ENCODE measurements around the gene DDX31. TPM values are rescaled to one million over a fixed set of nuclear protein-coding genes. Genes with fewer than 3 reads are reported as not detected.

The DDX31 gene
- total RNA-seq, 1 experiment from 2014 or later = 26.2 TPM

- ChIA-PET POLR2A (no interaction called here), CTCF (interaction anchor here (0.5 to 1.2 kb wide), 6 partner anchors 25 to 516 kb away, joined by 3 read pairs; partner anchors contain the start of genes BARHL1 and DDX31)
- Mint-ChIP-seq H3K27ac (no peak overlapping the region), H3K27me3 (ENCODE audit: low read depth) (no peaks in the 10 kb centered on the region), H3K4me1 (no peaks in the 10 kb centered on the region), H3K4me3 (no peak overlapping the region), H3K9me3 (no peaks in the 10 kb centered on the region), H3K36me3 (peaks cover 68% of the 10 kb centered on the region)
- ATAC-seq (peak; percentile 88), DNase-seq (ENCODE audit: low spot score) (no peak)
- TF ChIP-seq ATF1 (CRISPR knock-in tag; IDR thresholded peaks at IDR 0.05) (no peak), SOX15 (CRISPR knock-in tag; IDR thresholded peaks at IDR 0.05) (no peak), ZNF121 (CRISPR knock-in tag; IDR thresholded peaks at IDR 0.05) (no peak), ARID4B (CRISPR knock-in tag; IDR thresholded peaks at IDR 0.05; ENCODE audit: borderline replicate concordance) (no peak), KAT7 (CRISPR knock-in tag; IDR thresholded peaks at IDR 0.05; ENCODE audit: borderline replicate concordance) (no peak), ATF2 (CRISPR knock-in tag; IDR thresholded peaks at IDR 0.05; ENCODE audit: borderline replicate concordance, low read depth) (no peak), FOXK1 (CRISPR knock-in tag; IDR thresholded peaks at IDR 0.05) (no peak), ZNF138 (CRISPR knock-in tag; conservative IDR thresholded peaks at IDR 0.05) (no peak)
- TF ChIP-seq, protein P1, sequence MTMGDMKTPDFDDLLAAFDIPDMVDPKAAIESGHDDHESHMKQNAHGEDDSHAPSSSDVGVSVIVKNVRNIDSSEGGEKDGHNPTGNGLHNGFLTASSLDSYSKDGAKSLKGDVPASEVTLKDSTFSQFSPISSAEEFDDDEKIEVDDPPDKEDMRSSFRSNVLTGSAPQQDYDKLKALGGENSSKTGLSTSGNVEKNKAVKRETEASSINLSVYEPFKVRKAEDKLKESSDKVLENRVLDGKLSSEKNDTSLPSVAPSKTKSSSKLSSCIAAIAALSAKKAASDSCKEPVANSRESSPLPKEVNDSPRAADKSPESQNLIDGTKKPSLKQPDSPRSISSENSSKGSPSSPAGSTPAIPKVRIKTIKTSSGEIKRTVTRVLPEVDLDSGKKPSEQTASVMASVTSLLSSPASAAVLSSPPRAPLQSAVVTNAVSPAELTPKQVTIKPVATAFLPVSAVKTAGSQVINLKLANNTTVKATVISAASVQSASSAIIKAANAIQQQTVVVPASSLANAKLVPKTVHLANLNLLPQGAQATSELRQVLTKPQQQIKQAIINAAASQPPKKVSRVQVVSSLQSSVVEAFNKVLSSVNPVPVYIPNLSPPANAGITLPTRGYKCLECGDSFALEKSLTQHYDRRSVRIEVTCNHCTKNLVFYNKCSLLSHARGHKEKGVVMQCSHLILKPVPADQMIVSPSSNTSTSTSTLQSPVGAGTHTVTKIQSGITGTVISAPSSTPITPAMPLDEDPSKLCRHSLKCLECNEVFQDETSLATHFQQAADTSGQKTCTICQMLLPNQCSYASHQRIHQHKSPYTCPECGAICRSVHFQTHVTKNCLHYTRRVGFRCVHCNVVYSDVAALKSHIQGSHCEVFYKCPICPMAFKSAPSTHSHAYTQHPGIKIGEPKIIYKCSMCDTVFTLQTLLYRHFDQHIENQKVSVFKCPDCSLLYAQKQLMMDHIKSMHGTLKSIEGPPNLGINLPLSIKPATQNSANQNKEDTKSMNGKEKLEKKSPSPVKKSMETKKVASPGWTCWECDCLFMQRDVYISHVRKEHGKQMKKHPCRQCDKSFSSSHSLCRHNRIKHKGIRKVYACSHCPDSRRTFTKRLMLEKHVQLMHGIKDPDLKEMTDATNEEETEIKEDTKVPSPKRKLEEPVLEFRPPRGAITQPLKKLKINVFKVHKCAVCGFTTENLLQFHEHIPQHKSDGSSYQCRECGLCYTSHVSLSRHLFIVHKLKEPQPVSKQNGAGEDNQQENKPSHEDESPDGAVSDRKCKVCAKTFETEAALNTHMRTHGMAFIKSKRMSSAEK (CRISPR knock-in tag; IDR thresholded peaks at IDR 0.05; ENCODE audit: borderline replicate concordance) = no peak
- TF ChIP-seq, protein P2, sequence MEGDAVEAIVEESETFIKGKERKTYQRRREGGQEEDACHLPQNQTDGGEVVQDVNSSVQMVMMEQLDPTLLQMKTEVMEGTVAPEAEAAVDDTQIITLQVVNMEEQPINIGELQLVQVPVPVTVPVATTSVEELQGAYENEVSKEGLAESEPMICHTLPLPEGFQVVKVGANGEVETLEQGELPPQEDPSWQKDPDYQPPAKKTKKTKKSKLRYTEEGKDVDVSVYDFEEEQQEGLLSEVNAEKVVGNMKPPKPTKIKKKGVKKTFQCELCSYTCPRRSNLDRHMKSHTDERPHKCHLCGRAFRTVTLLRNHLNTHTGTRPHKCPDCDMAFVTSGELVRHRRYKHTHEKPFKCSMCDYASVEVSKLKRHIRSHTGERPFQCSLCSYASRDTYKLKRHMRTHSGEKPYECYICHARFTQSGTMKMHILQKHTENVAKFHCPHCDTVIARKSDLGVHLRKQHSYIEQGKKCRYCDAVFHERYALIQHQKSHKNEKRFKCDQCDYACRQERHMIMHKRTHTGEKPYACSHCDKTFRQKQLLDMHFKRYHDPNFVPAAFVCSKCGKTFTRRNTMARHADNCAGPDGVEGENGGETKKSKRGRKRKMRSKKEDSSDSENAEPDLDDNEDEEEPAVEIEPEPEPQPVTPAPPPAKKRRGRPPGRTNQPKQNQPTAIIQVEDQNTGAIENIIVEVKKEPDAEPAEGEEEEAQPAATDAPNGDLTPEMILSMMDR (IDR thresholded peaks at IDR 0.05) = no peak
Measured at GRCh38 chr9:132644251-132644650, 25.5 kb downstream of the DDX31 start.

- POLR2A ChIA-PET = no interaction called here
- Mint-ChIP-seq H3K4me1 (no peaks in the 10 kb centered on the region), H3K36me3 (peaks cover 57% of the 10 kb centered on the region), H3K27ac (no peak overlapping the region), H3K9me3 (no peaks in the 10 kb centered on the region), H3K27me3 (ENCODE audit: low read depth) (no peaks in the 10 kb centered on the region), H3K4me3 (no peak overlapping the region)
- no peak for ATAC-seq
- no peak for DNase-seq (ENCODE audit: low spot score)
- CTCF ChIA-PET = interaction anchor here (0.6 kb wide), 1 partner anchor 12 kb away, joined by 3 read pairs; no protein-coding TSS in a partner anchor
- TF ChIP-seq, protein P3, sequence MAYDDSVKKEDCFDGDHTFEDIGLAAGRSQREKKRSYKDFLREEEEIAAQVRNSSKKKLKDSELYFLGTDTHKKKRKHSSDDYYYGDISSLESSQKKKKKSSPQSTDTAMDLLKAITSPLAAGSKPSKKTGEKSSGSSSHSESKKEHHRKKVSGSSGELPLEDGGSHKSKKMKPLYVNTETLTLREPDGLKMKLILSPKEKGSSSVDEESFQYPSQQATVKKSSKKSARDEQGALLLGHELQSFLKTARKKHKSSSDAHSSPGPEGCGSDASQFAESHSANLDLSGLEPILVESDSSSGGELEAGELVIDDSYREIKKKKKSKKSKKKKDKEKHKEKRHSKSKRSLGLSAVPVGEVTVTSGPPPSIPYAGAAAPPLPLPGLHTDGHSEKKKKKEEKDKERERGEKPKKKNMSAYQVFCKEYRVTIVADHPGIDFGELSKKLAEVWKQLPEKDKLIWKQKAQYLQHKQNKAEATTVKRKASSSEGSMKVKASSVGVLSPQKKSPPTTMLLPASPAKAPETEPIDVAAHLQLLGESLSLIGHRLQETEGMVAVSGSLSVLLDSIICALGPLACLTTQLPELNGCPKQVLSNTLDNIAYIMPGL (CRISPR knock-in tag; IDR thresholded peaks at IDR 0.05) = no peak
- TF ChIP-seq E2F1 (CRISPR knock-in tag; IDR thresholded peaks at IDR 0.05) (no peak), SMAD4 (CRISPR knock-in tag; IDR thresholded peaks at IDR 0.05) (no peak), CREB1 (CRISPR knock-in tag; IDR thresholded peaks at IDR 0.05) (no peak)
- TF ChIP-seq, protein P4, sequence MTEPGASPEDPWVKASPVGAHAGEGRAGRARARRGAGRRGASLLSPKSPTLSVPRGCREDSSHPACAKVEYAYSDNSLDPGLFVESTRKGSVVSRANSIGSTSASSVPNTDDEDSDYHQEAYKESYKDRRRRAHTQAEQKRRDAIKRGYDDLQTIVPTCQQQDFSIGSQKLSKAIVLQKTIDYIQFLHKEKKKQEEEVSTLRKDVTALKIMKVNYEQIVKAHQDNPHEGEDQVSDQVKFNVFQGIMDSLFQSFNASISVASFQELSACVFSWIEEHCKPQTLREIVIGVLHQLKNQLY (CRISPR knock-in tag; IDR thresholded peaks at IDR 0.05) = no peak
- TF ChIP-seq, protein P5, sequence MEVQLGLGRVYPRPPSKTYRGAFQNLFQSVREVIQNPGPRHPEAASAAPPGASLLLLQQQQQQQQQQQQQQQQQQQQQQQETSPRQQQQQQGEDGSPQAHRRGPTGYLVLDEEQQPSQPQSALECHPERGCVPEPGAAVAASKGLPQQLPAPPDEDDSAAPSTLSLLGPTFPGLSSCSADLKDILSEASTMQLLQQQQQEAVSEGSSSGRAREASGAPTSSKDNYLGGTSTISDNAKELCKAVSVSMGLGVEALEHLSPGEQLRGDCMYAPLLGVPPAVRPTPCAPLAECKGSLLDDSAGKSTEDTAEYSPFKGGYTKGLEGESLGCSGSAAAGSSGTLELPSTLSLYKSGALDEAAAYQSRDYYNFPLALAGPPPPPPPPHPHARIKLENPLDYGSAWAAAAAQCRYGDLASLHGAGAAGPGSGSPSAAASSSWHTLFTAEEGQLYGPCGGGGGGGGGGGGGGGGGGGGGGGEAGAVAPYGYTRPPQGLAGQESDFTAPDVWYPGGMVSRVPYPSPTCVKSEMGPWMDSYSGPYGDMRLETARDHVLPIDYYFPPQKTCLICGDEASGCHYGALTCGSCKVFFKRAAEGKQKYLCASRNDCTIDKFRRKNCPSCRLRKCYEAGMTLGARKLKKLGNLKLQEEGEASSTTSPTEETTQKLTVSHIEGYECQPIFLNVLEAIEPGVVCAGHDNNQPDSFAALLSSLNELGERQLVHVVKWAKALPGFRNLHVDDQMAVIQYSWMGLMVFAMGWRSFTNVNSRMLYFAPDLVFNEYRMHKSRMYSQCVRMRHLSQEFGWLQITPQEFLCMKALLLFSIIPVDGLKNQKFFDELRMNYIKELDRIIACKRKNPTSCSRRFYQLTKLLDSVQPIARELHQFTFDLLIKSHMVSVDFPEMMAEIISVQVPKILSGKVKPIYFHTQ (CRISPR knock-in tag; IDR thresholded peaks at IDR 0.05) = no peak
Measured at GRCh38 chr9:132641216-132641615, 28.6 kb downstream of the DDX31 start.

Data from WTC11 (cell line).